Renal cortical epithelial cell (primary cell): ENCODE measurements around the gene GPER1. TPM values are rescaled to one million over a fixed set of nuclear protein-coding genes. Genes with fewer than 3 reads are reported as not detected.

Source experiments
- DNase-seq: peaks from one replicate; pipeline ENCODE4 v3.0.0-alpha.2; 2011; ENCODE audit warnings: low read depth
- total RNA-seq: library from RNA; depleted of rRNA; stranded (reverse); fragments of >200 nt; gene quantifications from 2 replicates; pipeline ENCODE4 v1.2.3, GENCODE V29; 2014

Gene GPER1
- total RNA-seq, 1 donor from 2014 or later: 1.6 TPM

GRCh38 chr7:1053816-1054370 is 34.0 kb upstream of the GPER1 start:
- no peak for DNase-seq

- DNase-seq: peak; percentile 15
Observed at GRCh38 chr7:1054438-1054837, 33.5 kb upstream of the GPER1 start.

- no peak for DNase-seq
Observed at GRCh38 chr7:1054861-1055450, 33.0 kb upstream of the GPER1 start.

GRCh38 chr7:1055491-1055955 is 32.4 kb upstream of the GPER1 start:
- no peak for DNase-seq

GRCh38 chr7:1055956-1056784 is 31.7 kb upstream of the GPER1 start:
- DNase-seq: peak; percentile 22

- DNase-seq: no peak
Observed at GRCh38 chr7:1056785-1057410, 31.0 kb upstream of the GPER1 start.

- DNase-seq: no peak
Observed at GRCh38 chr7:1057416-1058291, 30.3 kb upstream of the GPER1 start.

GRCh38 chr7:1058311-1058710 is 29.6 kb upstream of the GPER1 start:
- no peak for DNase-seq

GRCh38 chr7:1058821-1059199 is 29.1 kb upstream of the GPER1 start:
- no peak for DNase-seq

- peak; percentile 9 for DNase-seq
Observed at GRCh38 chr7:1059200-1060091, 28.5 kb upstream of the GPER1 start.

- peak; percentile 41 for DNase-seq
Observed at GRCh38 chr7:1060315-1061072, 27.4 kb upstream of the GPER1 start.

GRCh38 chr7:1061180-1061579 is 26.7 kb upstream of the GPER1 start:
- no peak for DNase-seq

GRCh38 chr7:1062296-1063294 is 25.3 kb upstream of the GPER1 start:
- no peak for DNase-seq

- no peak for DNase-seq
Observed at GRCh38 chr7:1063361-1063760, 24.6 kb upstream of the GPER1 start.

- DNase-seq: no peak
Observed at GRCh38 chr7:1064581-1064980, 23.3 kb upstream of the GPER1 start.

- DNase-seq: no peak
Observed at GRCh38 chr7:1065263-1065584, 22.7 kb upstream of the GPER1 start.

GRCh38 chr7:1065585-1066241 is 22.2 kb upstream of the GPER1 start:
- DNase-seq: no peak

GRCh38 chr7:1066242-1066588 is 21.7 kb upstream of the GPER1 start:
- DNase-seq: no peak
